GM18505 (cell line): ENCODE results near the gene ICAM1.
A peak's percentile ranks its signal among the peaks of the same experiment; 100 is the strongest.
"Not testable (repeated sequence)": the region's sequence is repeated elsewhere in the genome, so short reads cannot be mapped to it uniquely, and the experiment has no call there.

Experiments
- ATAC-seq: cut with Tn5 transposase; IDR thresholded peaks from one replicate; pipeline ENCODE4 v1.9.1; 2021; ENCODE audit not compliant: unreplicated experiment
- POLR2A ChIP-seq: IDR thresholded peaks from 4 replicates; pipeline ENCODE4 v1.6.1; 2011; ENCODE audit warnings: borderline replicate concordance; ENCODE audit not compliant: insufficient read depth, insufficient read length; ENCODE audit errors: extremely low read depth

The ICAM1 gene

GRCh38 chr19:10231612-10232228 lies 39.2 kb upstream of the ICAM1 start:
- ATAC-seq, result no peak
- TF ChIP-seq POLR2A, result no peak

DNA sequence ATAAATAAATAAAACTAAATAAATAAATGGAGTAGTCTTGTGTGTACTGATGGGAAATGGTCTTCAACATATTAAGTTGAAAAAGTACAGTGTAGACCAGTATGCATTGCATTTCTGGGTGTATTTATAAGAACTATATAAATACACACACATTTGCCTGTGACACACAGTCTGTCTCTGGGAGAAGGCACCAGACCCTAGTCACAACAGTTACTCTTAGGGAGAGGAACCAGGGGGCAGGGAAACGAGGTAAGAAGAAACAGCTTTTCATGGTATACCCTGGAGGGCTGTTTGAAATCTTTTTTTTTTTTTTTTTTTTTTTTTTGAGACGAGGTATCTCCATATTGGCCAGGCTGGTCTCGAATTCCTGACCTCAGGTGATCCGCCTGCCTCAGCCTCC lies 37.0 kb upstream of the ICAM1 start:
- ATAC-seq, result no peak
- no peak for TF ChIP-seq POLR2A

DNA sequence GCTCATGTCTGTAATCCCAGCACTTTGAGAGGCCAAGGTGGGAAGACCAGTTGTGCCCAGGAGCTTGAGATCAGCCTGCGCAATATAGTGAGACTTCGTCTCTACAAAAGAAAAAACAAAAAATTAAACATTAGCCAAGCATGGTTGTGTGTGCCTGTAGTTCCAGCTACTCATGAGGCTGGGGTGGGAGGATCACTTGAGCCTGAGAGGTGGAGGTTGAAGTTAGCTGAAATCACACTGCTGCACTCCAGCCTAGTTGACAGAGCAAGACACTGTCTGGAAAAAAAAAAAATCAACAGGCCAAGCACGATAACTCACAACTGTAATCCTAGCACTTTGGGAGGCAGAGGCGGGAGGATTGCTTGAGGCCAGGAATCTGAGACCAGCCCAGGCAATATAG lies 35.9 kb upstream of the ICAM1 start:
- no peak for ATAC-seq

GRCh38 chr19:10235409-10235808 lies 35.5 kb upstream of the ICAM1 start:
- ATAC-seq, result not testable (repeated sequence)

More for the DNA sequence above, 35.9 kb upstream of the ICAM1 start:
- TF ChIP-seq POLR2A, result no peak

- no peak for TF ChIP-seq POLR2A
- no peak for ATAC-seq
Observed at GRCh38 chr19:10237702-10238101, 33.2 kb upstream of the ICAM1 start.

DNA sequence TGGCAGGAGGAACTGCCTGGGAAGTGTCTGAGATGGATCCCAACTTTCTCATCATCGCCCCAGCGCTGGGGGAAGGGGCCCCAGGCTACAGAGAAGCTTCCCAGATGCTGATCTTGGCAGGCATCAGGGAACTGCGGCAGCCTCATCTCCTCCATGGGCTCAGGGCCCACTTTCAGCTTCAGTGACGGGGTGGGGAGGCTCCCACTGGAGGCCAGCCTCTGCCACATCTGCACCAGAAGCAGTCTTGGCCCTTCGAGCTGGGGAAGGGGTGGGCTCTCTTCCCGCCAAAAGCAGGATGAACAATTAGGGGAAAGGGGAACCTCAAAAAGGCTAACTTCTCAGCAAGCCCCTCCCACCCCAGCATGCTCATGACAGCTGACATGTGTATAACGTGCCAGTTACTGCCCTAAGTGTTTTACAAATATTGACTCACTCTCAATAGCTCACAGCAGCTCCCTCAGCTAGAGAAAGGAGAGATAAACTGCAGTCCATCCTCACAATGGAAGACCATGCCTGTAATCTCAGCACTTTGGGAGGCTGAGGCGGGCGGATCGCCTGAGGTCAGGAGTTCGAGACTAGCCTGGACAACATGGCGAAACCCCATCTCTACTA lies 32.6 kb upstream of the ICAM1 start:
- no peak for TF ChIP-seq POLR2A
- no peak for ATAC-seq

DNA sequence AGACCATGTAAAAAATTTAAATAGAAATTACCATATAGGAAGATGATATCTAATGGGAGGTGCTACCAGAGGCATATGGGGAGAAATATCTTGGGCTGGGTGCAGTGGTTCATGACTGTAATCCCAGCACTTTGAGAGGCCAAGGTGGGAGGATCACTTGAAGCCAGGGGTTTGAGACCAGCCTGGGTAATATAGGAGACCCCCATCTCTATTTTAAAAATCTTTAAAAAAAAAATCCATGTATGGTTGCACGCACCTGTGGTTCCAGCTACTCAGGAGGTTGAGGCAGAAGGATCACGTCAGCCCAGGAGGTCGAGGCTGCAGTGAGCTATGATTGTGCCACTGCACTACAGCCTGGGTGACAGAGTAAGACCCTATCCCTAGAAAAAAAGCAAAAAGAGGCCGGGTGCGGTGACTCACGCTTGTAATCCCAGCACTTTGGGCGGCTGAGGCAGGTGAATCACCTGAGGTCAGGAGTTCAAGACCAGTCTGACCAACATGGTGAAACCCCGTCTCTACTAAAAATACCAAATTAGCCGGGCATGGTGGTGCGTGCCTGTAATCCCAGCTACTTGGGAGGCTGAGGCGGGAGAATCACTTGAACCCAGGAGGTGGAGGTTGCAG lies 29.0 kb upstream of the ICAM1 start:
- ATAC-seq, result not testable (repeated sequence)

- ATAC-seq, result no peak
- no peak for TF ChIP-seq POLR2A
Observed at GRCh38 chr19:10243606-10244005, 27.3 kb upstream of the ICAM1 start.

DNA sequence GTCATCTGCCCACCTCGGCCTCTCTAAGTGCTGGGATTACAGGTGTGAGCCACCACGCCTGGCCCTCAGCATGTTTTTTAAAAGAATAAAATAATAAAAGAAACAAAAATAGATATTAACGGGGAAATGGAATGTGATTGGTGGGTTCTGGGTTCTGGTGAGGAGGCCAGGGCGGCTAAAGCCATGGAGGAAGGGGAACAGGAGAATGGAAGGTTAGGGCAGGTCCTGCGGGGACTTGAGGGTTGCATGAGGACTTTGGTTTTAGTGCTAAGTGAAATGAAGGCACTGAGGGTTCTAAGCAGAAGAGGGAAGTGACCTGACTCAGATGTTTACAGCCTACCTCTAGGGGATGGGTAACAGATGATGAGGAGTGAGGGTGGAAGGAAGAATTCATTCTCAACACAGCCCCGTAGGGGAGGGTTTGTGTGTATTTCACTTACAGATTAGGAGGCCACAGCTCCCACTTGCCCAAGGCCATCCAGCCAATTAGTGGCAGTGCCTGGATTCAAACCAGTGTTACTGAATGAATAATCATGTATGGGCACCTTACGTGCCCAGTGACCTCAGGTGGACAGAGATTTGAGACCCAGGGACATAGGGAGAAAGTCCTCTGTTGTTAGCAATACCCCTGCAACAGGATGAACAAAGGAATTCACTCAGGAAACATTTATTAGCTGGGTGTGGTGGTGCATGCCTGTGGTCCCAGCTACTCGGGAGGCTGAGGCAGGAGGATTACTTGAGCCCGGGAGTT lies 25.6 kb upstream of the ICAM1 start:
- ATAC-seq, result no peak
- peak; percentile 28 for TF ChIP-seq POLR2A

DNA sequence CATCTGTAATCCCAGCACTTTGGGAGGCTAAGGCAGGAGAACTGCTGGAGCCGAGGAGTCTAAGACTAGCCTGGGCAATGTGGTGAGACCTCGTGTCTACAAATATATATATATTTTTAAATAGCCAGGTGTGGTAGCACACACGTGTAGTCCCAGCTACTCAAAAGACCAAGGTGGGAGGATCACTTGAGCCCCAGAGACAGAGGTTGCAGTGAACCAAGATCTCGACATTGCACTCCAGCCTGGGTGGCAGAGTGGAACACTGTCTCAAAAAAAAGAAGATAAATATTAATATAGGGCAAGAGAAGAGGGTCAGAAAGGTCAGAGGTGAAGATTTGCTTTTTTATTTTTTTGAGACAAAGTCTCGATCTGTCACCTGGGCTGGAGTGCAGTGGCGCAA lies 24.4 kb upstream of the ICAM1 start:
- TF ChIP-seq POLR2A, result no peak
- ATAC-seq, result no peak

DNA sequence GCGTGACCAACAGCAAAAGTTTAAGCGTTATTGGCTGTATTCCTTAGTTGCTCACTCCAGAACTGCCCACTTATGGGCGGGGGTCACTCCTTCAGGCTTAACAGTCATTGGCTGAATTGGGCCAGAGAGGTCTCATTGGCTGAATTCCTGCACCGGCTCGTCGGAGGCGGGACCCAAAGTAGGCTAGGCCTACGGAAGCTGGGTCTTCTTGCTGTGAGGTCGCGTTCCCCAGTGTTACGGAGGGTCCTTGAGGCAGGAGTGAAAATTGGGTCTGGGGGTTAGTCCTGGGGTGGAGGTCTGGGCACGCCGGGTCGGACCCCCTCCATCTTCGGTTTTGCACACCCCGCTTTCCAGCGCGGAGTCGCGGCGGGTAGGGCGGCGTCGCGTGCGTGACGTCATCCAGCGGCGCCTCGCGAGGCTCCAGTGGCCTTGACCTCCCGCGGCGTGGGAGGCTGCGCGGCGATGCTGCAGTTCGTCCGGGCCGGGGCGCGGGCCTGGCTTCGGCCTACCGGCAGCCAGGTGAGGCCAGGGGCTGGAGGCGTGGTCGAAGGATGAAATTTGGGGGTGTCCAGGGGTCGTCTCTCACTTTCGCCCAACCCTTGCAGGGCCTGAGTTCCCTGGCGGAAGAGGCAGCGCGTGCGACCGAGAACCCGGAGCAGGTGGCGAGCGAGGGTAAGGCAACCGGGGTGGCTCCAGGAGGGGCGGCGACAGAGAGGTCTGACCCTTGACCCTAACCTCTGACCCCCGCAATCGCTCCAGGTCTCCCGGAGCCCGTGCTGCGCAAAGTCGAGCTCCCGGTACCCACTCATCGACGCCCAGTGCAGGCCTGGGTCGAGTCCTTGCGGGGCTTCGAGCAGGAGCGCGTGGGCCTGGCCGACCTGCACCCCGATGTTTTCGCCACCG lies 18.9 kb upstream of the ICAM1 start, which contains the start of gene MRPL4:
Gene MRPL4 (plus strand): TSS at position 423 of the 903 bp plus-strand sequence. CDS start 40 bp downstream, at position 463.
- ATAC-seq, result peak; percentile 73
- peak; percentile 84 for TF ChIP-seq POLR2A

DNA sequence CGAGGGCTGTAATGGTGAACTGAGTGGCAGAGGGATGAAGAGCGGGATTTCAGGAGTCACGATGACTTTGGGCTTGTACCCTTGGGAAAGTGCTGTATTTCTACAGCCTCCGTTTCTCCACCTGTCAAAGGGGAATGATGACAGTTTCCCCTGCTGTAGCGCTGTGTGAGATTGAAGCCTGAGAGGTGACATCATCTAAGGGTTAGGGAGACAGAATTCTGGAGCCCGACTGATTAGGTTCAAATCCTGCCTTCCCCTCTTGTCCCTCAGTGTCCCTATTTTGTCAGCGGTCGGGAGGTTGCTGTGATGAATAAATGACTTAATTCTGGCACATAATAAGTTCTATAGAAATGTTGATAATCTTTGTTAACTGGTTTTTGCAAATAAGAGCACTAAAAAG lies 18.2 kb upstream of the ICAM1 start:
- TF ChIP-seq POLR2A, result no peak
- no peak for ATAC-seq

DNA sequence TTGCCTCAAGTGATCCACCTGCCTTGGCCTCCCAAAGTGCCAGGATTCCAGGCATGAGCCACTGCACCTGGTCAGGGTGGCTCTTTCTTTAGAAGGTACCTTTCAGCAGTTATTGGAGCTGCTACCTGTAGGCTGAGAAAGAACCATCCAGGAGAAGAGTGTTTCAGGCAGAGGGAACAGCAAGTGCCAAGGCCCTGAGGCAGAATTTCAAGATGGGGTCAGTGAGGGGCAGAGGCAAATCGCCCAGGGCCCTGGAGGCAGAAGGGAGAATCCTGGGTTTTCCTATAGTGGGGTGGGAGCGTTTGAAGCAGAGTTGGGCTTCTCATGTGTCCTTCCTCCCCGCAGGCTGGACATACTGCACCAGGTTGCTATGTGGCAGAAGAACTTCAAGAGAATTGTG lies 16.7 kb upstream of the ICAM1 start:
- no peak for ATAC-seq
- no peak for TF ChIP-seq POLR2A
